Fibroblast of peridontal ligament (primary cell): ENCODE data around the gene CNTN6.

Experiments
- DNase-seq: peaks from one replicate; pipeline ENCODE4 v3.0.0-alpha.2; 2010; ENCODE audit errors: extremely low read depth

CNTN6 gene

DNA sequence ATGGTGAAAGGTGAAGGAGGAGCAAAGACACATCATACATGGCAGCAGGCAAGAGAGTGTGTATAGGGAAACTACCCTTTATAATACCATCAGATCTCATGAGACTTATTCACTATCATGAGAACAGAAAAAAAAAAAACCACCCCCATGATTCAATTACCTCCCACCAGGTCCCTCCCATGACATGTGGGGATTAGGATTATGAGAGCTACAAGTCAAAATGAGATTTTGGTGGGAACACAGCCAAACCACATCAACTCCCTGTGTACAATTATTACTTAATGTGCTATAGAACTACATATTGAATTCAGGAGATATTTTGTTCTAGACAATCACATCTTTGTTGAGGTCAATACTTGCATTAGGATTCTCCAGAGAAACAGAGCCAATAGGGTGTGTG, 313.4 kb downstream of the CNTN6 start:
- DNase-seq: no peak

DNA sequence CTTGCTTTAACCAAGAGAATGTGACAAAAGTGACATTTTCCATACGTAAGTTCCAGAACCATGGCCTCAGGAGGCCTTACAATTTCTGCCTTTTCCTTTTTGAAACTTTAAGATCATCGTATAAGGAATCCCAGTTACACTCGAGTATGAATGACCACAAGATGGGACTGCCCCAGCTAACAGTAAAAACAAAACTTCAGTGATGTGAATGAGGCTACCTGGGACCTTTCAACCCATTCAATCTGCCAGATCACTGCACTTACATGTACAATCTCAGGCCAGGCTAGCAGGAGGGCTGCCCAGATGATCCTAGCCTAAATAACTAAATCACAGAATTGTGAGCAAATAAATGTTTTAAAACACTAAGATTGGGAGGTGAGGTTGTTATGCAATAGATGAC, 328.8 kb downstream of the CNTN6 start:
- no peak for DNase-seq

DNA sequence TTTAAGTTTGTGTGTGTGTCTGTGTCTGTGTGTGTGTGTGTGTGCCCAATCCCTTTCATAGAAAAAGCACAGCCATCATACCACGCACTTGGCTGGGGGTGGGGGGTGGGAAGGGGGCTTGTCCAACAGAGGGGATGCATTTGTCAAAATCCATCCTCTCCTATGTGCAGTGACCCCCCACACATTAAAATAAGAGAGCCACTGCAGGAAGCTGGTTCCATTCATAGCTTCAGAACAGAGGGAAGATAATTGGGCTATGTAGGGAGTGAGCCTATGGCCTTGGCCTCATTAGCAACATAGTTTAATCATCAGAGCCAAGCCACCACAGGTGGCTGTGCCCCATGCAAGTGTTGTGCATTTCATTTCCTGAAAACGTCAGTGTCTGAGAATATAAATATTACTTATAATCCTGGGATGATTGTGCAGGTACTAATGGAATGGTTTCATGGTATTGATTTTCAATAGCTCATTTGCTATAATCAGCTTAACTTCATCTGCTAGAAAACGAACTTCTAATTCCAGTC, 330.8 kb downstream of the CNTN6 start:
- DNase-seq: no peak

DNA sequence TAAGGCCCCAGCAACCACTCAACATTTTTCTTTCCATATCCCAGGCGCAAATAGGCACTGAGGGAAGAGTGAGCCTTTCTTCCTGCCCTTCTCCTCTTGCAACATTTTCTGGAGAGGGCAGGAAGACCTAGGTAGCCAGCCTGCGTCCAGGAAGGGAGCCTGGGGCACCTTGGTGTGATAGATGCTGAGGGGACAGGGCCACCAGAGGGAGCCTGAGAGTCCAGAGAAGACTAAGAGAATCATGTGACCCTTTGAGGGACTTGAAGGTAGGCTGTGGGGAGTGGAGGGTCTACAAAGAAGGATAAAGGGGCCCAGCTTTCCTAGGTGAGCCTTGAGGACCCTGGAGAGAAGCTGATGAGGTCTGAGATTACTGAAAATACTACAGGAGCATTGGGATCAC, 346.6 kb downstream of the CNTN6 start:
- no peak for DNase-seq

- DNase-seq: no peak
Measured at GRCh38 chr3:1442271-1442670, 349.4 kb downstream of the CNTN6 start.

GRCh38 chr3:1444195-1444594, 351.4 kb downstream of the CNTN6 start:
- DNase-seq: no peak

DNA sequence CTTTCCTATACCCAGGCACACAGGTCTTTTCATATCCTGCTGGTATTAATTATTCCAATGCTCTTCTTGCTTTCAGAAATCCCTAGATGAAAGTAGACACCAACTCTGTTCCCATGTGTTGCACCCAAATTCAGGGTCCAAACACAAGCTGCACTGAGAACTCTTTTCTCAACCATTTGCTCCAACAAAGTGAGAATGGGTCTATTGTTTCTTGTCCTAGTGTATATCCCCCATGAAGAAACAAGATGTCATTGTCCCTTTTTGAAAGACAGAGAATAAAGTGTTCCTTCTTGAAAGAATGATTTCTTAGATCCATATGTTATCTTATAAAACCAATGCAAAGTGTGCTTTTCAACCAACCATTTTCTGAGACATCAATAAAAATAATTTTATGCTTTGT, 353.7 kb downstream of the CNTN6 start:
- DNase-seq: no peak

GRCh38 chr3:1447452-1447851, 354.6 kb downstream of the CNTN6 start:
- no peak for DNase-seq

- DNase-seq: no peak
Measured at GRCh38 chr3:1448443-1448842, 355.6 kb downstream of the CNTN6 start.
